H1 (cell line): ENCODE data around the gene TRDN. TPM values are rescaled to one million over a fixed set of nuclear protein-coding genes. Genes with fewer than 3 reads are reported as not detected.

ENCODE experiments used
- BRCA1 ChIP-seq: IDR thresholded peaks from 2 replicates; pipeline ENCODE4 v1.6.1; 2012; ENCODE audit warnings: low read depth, low read length, improper control_type of control experiment
- polyA plus RNA-seq, 7 experiments: library from polyadenylated mRNA; depleted of rRNA in 3 of 7; stranded (reverse) in 5 of 7; unstranded in 2 of 7; fragments of >200 nt in 5 of 7; fragments of 200-250 nt in 2 of 7; gene quantifications; 1 replicate in 5 of 7; 2 replicates in 1 of 7; 4 replicates in 1 of 7; pipeline versions ENCODE4 v1.2.1 to v1.2.3, GENCODE V29; 2011 to 2013; ENCODE audit warnings: missing spikeins in 2 of 7, mixed read lengths in 2 of 7
- total RNA-seq: library from RNA; stranded (reverse); fragmentation: NEBNext Ultra II Directional; extraction: Animal tissue kit (Norgen Biotek cat#: 25700); gene quantifications from 2 replicates; pipeline ENCODE4 v1.2.1, GENCODE V29; 2021

Gene TRDN
- total and polyA plus RNA-seq, 2 of the 8 experiments (the other 6 are each of a cell fraction or from before 2014, with no cell fraction given), result 1.6 to 41.6 TPM

GRCh38 chr6:123638865-123639264 lies 2.1 kb upstream of the TRDN start (continued):
- no peak for TF ChIP-seq BRCA1
